Endothelial cell of umbilical vein (primary cell): Measurements from ENCODE around the gene UPF2. TPM values are rescaled to one million over a fixed set of nuclear protein-coding genes. Genes with fewer than 3 reads are reported as not detected.
A peak's percentile ranks its signal among the peaks of the same experiment; 100 is the strongest.

Source experiments
- BruUV-seq: library from RNA; stranded (reverse); fragments of 400-500 nt; replicated peaks from 2 replicates; lab custom pipeline; 2021; lab: Mats Ljungman, UMichigan
- CTCF ChIA-PET: fragments of 300-600, 350-600 bp; sonication (Branson Sonifier 250); formaldehyde crosslinking; loops from one replicate; lab custom pipeline; 2021; ENCODE audit warnings: antibody characterized with exemption, inconsistent platforms; lab: Charles Lee
- POLR2A ChIA-PET: fragments of 300-600, 350-600 bp; sonication (Branson Sonifier 250); formaldehyde crosslinking; loops from one replicate; lab custom pipeline; 2021; ENCODE audit warnings: antibody characterized with exemption, inconsistent platforms; lab: Charles Lee
- DNase-seq: peaks from one replicate; pipeline ENCODE4 v3.0.0-alpha.2; 2011; ENCODE audit warnings: low read depth, low spot score
- FAIRE-seq: peaks from 2 replicates; lab custom pipeline; 2011; peaks lifted over from hg19 to GRCh38; lab: Jason Lieb, UNC
- H2AFZ ChIP-seq: 2 replicates; pipeline ENCODE4 v1.6.0; 2012; ENCODE audit warnings: low read depth, low read length, control low read depth, inconsistent platforms
- H3K27ac ChIP-seq: 2 replicates; pipeline ENCODE4 v1.5.1; 2011; ENCODE audit warnings: low read depth, mild to moderate bottlenecking, control low read depth, low read length, moderate library complexity; ENCODE audit not compliant: insufficient read depth
- H3K27me3 ChIP-seq, 2 experiments: 2 replicates each; pipeline versions ENCODE4 v1.6.0 to v1.6.1; 2011; ENCODE audit warnings: low read length in 2 of 2, mixed read lengths in 1 of 2; ENCODE audit not compliant: control insufficient read depth in 2 of 2, insufficient read depth in 2 of 2
- H3K36me3 ChIP-seq, 2 experiments: 2 replicates in 1 of 2; 3 replicates in 1 of 2; pipeline ENCODE4 v1.5.1; 2011; ENCODE audit warnings: low read length in 2 of 2, mild to moderate bottlenecking in 1 of 2, moderate library complexity in 1 of 2; ENCODE audit not compliant: control insufficient read depth in 2 of 2, insufficient read depth in 2 of 2; ENCODE audit errors: extremely low read depth in 1 of 2
- H3K4me1 ChIP-seq: 3 replicates; pipeline ENCODE4 v1.5.1; 2011; ENCODE audit warnings: mild to moderate bottlenecking, low read length; ENCODE audit not compliant: control insufficient read depth, insufficient read depth; ENCODE audit errors: extremely low read depth
- H3K4me2 ChIP-seq: 2 replicates; pipeline ENCODE4 v1.6.1; 2011; ENCODE audit warnings: low read length, control low read depth, mixed read lengths; ENCODE audit not compliant: insufficient read depth
- H3K4me3 ChIP-seq, 3 experiments: fragments of 200-600 bp in 1 of 3; sonication (generic), shearing (Covaris generic) in 1 of 3; replicated peaks in 1 of 3; 2 replicates each; pipeline ENCODE4 v1.5.1; 2011 to 2016; ENCODE audit warnings: control low read depth in 3 of 3, low read length in 3 of 3, mild to moderate bottlenecking in 2 of 3, inconsistent platforms in 1 of 3, low read depth in 1 of 3, moderate library complexity in 1 of 3; ENCODE audit not compliant: insufficient read depth in 1 of 3
- H3K79me2 ChIP-seq: 2 replicates; pipeline ENCODE4 v1.6.0; 2012; ENCODE audit warnings: low read length, inconsistent platforms; ENCODE audit not compliant: control insufficient read depth, insufficient read depth
- H3K9ac ChIP-seq: replicated peaks from 2 replicates; pipeline ENCODE3; 2011; ENCODE audit warnings: low read length, control low read depth; ENCODE audit not compliant: insufficient read depth; ENCODE audit errors: extremely low read depth
- H3K9me1 ChIP-seq: replicated peaks from 3 replicates; pipeline ENCODE4 v1.6.0; 2011; ENCODE audit warnings: mild to moderate bottlenecking, low read length; ENCODE audit not compliant: control insufficient read depth, insufficient read depth; ENCODE audit errors: extremely low read depth
- H3K9me3 ChIP-seq: replicated peaks from 2 replicates; pipeline ENCODE4 v1.5.1; 2012; ENCODE audit warnings: low read length, inconsistent platforms; ENCODE audit not compliant: control insufficient read depth, insufficient read depth
- H4K20me1 ChIP-seq: replicated peaks from 2 replicates; pipeline ENCODE3; 2011; ENCODE audit warnings: mild to moderate bottlenecking, low read length; ENCODE audit not compliant: control insufficient read depth, insufficient read depth; ENCODE audit errors: extremely low read depth
- CTCF ChIP-seq, 2 donors: IDR thresholded peaks; 1 replicate in 1 of 2; 2 replicates in 1 of 2; pipeline ENCODE4 v1.5.1; 2011; ENCODE audit warnings: low read length in 2 of 2, mild to moderate bottlenecking in 2 of 2, moderate library complexity in 2 of 2, control low read depth in 1 of 2, inconsistent platforms in 1 of 2, low read depth in 1 of 2; ENCODE audit not compliant: insufficient read depth in 1 of 2; ENCODE audit errors: extremely low read depth in 1 of 2
- EZH2 ChIP-seq: IDR thresholded peaks from 2 replicates; pipeline ENCODE4 v1.6.1; 2012; ENCODE audit warnings: borderline replicate concordance, low read depth, mild to moderate bottlenecking, moderate library complexity, low read length, inconsistent platforms; ENCODE audit not compliant: severe bottlenecking
- FOS ChIP-seq: IDR thresholded peaks from 2 replicates; pipeline ENCODE4 v1.6.1; 2011; ENCODE audit warnings: mild to moderate bottlenecking, low read length, moderate library complexity, borderline replicate concordance; ENCODE audit not compliant: insufficient read depth
- GATA2 ChIP-seq: IDR thresholded peaks from 2 replicates; pipeline ENCODE4 v1.7.0; 2011; ENCODE audit warnings: low read depth, mild to moderate bottlenecking, moderate library complexity, mixed read lengths, low read length; ENCODE audit not compliant: insufficient read length, insufficient read depth
- JUN ChIP-seq: IDR thresholded peaks from 2 replicates; pipeline ENCODE4 v1.6.1; 2011; ENCODE audit warnings: borderline replicate concordance, low read depth; ENCODE audit not compliant: insufficient read length, insufficient read depth
- MYC ChIP-seq: IDR thresholded peaks from one replicate; pipeline ENCODE4 v1.6.1; 2011; ENCODE audit warnings: mild to moderate bottlenecking, low read depth, low read length
- POLR2A ChIP-seq: IDR thresholded peaks from 2 replicates; pipeline ENCODE4 v1.6.1; 2012; ENCODE audit warnings: low read depth, mild to moderate bottlenecking, control low read depth, low read length
- POLR2AphosphoS5 ChIP-seq: IDR thresholded peaks from 2 replicates; pipeline ENCODE4 v1.6.1; 2012; ENCODE audit warnings: low read depth, mild to moderate bottlenecking, control low read depth, low read length, moderate library complexity; ENCODE audit not compliant: insufficient read depth
- dilution Hi-C: fragments of 300-500 bp; cut with MboI; formaldehyde crosslinking; loops from one replicate; pipeline ENCODE4 v1.15.0; 2019; ENCODE audit warnings: low sequenced_read_pairs; ENCODE audit not compliant: extremely low pct_ligation_motif_present
- intact Hi-C: fragments of 100-400 bp; cut with micrococcal nuclease; formaldehyde crosslinking; loops from one replicate; pipeline ENCODE4 v1.10.0; 2022
- polyA plus RNA-seq, 4 experiments: library from polyadenylated mRNA; depleted of rRNA in 3 of 4; stranded (reverse) in 3 of 4; unstranded in 1 of 4; fragments of >200 nt; gene quantifications; 2 replicates each; pipeline versions ENCODE4 v1.2.1 to v1.2.3, GENCODE V29; 2011 to 2012; ENCODE audit warnings: missing spikeins in 1 of 4
- total RNA-seq: library from RNA; stranded (reverse); gene quantifications from 2 replicates; pipeline ENCODE4 v1.2.3, GENCODE V29; 2021
- TF ChIP-seq, protein P1 (sequence below): IDR thresholded peaks from 2 replicates; pipeline ENCODE4 v1.6.1; 2011; ENCODE audit not compliant: insufficient read depth, insufficient read length

Gene UPF2
- total and polyA plus RNA-seq, 2 donors (not counting 3 experiments of a cell fraction or from before 2014, with no cell fraction given), result 4.8 to 27.7 TPM

DNA sequence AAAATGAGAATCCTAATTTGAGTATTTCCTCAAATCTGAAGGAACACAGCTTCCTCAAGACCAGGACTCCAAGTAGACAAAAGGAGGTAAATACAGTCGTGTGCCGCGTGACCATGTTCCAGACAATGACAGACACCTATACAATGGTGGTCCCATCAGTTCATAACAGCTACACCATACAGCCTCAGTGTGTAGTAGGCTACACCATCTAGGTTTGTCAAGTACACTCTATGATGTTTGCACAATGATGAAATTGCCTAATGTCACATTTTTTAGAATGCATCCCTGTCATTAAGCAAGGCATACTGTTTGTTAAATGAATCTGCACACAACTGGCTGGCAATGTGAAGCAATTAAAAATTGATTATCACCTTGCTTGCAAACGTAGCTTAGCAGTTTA lies 111.6 kb downstream of the UPF2 start:
- no peak overlapping the region for H3K9ac ChIP-seq
- H3K4me1 ChIP-seq, result no peaks in the 10 kb centered on the region
- H3K9me1 ChIP-seq, result no peaks in the 10 kb centered on the region
- intact Hi-C loops (no loop called here), dilution Hi-C loops (no loop called here)
- H3K27ac ChIP-seq, result no peak overlapping the region
- no peak overlapping the region for H3K4me3 ChIP-seq
- ChIA-PET CTCF (interaction anchor here (1.0 to 1.5 kb wide), 2 partner anchors 9 to 148 kb away, joined by 3 to 8 read pairs; no protein-coding TSS in a partner anchor), POLR2A (no interaction called here)
- H3K79me2 ChIP-seq, result no peaks in the 10 kb centered on the region
- no peaks in the 10 kb centered on the region for H4K20me1 ChIP-seq
- H3K27me3 ChIP-seq, result no peaks in the 10 kb centered on the region
- no peaks in the 10 kb centered on the region for H3K9me3 ChIP-seq
- no peak overlapping the region for H2AFZ ChIP-seq
- H3K36me3 ChIP-seq, result peaks cover 7 to 29% of the 10 kb centered on the region in 2 experiments
- TF ChIP-seq MYC (no peak), CTCF (IDR thresholded peaks at IDR 0.05; ENCODE audit: extremely low read depth in 1 of 2, insufficient read depth in 1 of 2, low read depth in 1 of 2, low read length in 2 of 2) (no peak), GATA2 (no peak), FOS (no peak), EZH2 (no peak), JUN (no peak), POLR2A (no peak), POLR2AphosphoS5 (no peak)
- TF ChIP-seq, protein P1, sequence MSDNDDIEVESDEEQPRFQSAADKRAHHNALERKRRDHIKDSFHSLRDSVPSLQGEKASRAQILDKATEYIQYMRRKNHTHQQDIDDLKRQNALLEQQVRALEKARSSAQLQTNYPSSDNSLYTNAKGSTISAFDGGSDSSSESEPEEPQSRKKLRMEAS, result no peak
- no peak overlapping the region for H3K4me2 ChIP-seq
- BruUV-seq, result no TSS peak
- FAIRE-seq, result peak; percentile 43
- DNase-seq, result no peak
